Spleen (tissue), 7 donors: ENCODE measurements around the gene LSAMP.

Experiments used
- POLR2A ChIP-seq, 3 donors: fragments of 450-650 bp; IDR thresholded peaks; one replicate each; pipeline ENCODE4 v1.5.1; 2017; ENCODE audit warnings: antibody characterized with exemption in 3 of 3, mild to moderate bottlenecking in 1 of 3
- POLR2AphosphoS5 ChIP-seq, 3 donors: sonication (generic); formaldehyde crosslinking; IDR thresholded peaks; one replicate each; pipeline ENCODE4 v1.5.1; 2017; ENCODE audit warnings: antibody characterized with exemption in 3 of 3
- TF ChIP-seq, protein P1 (sequence below), 11 experiments: fragments of 200-600 bp in 7 of 11; fragments of 450-650 bp in 4 of 11; sonication (generic) in 4 of 11; IDR thresholded peaks in 8 of 11; conservative IDR thresholded peaks in 3 of 11; 1 replicate in 7 of 11; 2 replicates in 4 of 11; pipeline versions ENCODE4 v1.4.0 to v1.8.0; 2016 to 2021; ENCODE audit warnings: antibody characterized with exemption in 11 of 11, inconsistent platforms in 4 of 11, mild to moderate bottlenecking in 1 of 11
- donor health status: DM: no; HTN: no; CAD: no; lungs with moderate emphysema.
- donor health status: DM: no; HTN: no; CAD: no.
- donor health status: DM: no; HTN: no; CAD: no.

DNA sequence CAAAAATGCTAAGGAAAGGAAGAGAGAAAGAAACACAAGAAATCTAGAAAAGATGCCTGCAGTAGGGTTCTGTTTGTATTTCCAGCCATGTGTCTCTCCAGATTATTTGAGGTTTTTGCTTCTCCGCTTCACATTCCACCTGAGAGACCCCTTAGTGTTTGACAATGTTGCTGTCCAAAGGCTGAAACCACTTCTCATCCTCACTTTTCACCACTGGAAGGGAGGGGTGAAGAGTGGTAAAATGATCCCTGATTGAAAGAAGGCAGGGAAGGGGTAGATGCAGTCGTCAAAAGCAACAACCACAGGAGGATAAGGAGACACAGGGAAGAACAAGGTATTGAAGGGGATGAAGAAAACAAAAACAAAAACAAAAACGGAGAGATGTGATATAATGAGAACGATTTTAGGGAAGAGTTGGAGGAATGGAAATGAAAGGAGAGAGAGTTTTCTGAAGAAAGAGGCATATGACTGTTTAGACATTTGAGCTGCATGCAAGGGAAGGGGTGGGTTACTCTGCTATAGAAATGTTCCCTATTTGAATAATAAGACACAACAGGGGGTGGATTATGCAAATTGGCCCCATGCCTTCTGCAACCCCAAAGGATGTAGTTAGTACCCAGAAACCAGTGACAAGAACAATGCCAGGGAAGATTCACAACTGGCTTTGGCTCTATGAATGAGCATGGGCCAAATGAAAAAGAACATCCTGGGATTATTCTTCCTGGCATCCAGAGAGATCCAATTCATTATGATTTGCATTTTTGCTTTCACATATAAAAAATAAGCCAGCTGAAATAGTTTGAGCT is 586.1 kb downstream of the LSAMP start:
- TF ChIP-seq, protein P1, sequence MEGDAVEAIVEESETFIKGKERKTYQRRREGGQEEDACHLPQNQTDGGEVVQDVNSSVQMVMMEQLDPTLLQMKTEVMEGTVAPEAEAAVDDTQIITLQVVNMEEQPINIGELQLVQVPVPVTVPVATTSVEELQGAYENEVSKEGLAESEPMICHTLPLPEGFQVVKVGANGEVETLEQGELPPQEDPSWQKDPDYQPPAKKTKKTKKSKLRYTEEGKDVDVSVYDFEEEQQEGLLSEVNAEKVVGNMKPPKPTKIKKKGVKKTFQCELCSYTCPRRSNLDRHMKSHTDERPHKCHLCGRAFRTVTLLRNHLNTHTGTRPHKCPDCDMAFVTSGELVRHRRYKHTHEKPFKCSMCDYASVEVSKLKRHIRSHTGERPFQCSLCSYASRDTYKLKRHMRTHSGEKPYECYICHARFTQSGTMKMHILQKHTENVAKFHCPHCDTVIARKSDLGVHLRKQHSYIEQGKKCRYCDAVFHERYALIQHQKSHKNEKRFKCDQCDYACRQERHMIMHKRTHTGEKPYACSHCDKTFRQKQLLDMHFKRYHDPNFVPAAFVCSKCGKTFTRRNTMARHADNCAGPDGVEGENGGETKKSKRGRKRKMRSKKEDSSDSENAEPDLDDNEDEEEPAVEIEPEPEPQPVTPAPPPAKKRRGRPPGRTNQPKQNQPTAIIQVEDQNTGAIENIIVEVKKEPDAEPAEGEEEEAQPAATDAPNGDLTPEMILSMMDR (IDR thresholded peaks at IDR 0.05 in 8 of 11, conservative IDR thresholded peaks at IDR 0.05 in 3 of 11): no peak
- no peak for TF ChIP-seq POLR2A (IDR thresholded peaks at IDR 0.05)
- TF ChIP-seq POLR2AphosphoS5 (IDR thresholded peaks at IDR 0.05): no peak
